ENCODE results near the gene TSNAXIP1. TPM values are rescaled to one million over a fixed set of nuclear protein-coding genes. Genes with fewer than 3 reads are reported as not detected.

The TSNAXIP1 gene
- total and polyA plus RNA-seq, 4 donors = 4.1 to 8.7 (median 5.0) TPM

DNA sequence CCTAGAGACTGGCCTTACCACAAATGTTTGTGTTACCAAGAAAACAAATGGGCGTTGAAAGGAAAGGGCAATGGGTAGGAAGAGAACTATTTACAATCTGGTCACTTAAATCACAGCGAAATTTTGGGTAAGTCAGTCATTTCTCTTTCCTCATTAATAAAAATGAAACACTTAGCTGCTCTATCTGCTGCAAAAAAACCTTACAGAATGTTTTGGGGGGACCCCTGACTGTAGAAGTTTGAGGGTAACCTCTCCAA is 39.3 kb downstream of the TSNAXIP1 start:
- ATAC-seq (ENCODE audit: insufficient read depth, low FRiP score) (no peak), DNase-seq (no peak)
- H3K9ac ChIP-seq (ENCODE audit: insufficient read depth in 1 of 2, low read length in 2 of 2) = peak overlapping the region; percentile 44 to 87
- H3K9me3 ChIP-seq (ENCODE audit: control insufficient read depth in 4 of 4, insufficient read depth in 3 of 4, low read length in 3 of 4) = no peaks in the 10 kb centered on the region
- H3K36me3 ChIP-seq (ENCODE audit: control insufficient read depth in 4 of 4, insufficient read depth in 4 of 4, low read length in 4 of 4) = peaks cover 0 to 6% (median 2%) of the 10 kb centered on the region in 4 donors
- no peaks in the 10 kb centered on the region for H3K27me3 ChIP-seq (ENCODE audit: control insufficient read depth in 3 of 3, insufficient read depth in 3 of 3, low read length in 2 of 3)
- H3K4me1 ChIP-seq (ENCODE audit: control insufficient read depth in 5 of 5, insufficient read depth in 5 of 5, low read length in 5 of 5) = peaks cover 20 to 45% (median 24%) of the 10 kb centered on the region in 5 donors
- peak overlapping the region; percentile 93 to 97 for H3K27ac ChIP-seq (ENCODE audit: low read depth in 1 of 2, low read length in 1 of 2)
- TF ChIP-seq, protein P1, sequence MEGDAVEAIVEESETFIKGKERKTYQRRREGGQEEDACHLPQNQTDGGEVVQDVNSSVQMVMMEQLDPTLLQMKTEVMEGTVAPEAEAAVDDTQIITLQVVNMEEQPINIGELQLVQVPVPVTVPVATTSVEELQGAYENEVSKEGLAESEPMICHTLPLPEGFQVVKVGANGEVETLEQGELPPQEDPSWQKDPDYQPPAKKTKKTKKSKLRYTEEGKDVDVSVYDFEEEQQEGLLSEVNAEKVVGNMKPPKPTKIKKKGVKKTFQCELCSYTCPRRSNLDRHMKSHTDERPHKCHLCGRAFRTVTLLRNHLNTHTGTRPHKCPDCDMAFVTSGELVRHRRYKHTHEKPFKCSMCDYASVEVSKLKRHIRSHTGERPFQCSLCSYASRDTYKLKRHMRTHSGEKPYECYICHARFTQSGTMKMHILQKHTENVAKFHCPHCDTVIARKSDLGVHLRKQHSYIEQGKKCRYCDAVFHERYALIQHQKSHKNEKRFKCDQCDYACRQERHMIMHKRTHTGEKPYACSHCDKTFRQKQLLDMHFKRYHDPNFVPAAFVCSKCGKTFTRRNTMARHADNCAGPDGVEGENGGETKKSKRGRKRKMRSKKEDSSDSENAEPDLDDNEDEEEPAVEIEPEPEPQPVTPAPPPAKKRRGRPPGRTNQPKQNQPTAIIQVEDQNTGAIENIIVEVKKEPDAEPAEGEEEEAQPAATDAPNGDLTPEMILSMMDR (IDR thresholded peaks at IDR 0.05; ENCODE audit: control extremely low read depth, extremely low read depth) = no peak
- WGBS, 2 donors = 7 to 9% methylated on average over 2 of the region's 2 CpGs
- H3K4me3 ChIP-seq = peak overlapping the region; percentile 78

DNA sequence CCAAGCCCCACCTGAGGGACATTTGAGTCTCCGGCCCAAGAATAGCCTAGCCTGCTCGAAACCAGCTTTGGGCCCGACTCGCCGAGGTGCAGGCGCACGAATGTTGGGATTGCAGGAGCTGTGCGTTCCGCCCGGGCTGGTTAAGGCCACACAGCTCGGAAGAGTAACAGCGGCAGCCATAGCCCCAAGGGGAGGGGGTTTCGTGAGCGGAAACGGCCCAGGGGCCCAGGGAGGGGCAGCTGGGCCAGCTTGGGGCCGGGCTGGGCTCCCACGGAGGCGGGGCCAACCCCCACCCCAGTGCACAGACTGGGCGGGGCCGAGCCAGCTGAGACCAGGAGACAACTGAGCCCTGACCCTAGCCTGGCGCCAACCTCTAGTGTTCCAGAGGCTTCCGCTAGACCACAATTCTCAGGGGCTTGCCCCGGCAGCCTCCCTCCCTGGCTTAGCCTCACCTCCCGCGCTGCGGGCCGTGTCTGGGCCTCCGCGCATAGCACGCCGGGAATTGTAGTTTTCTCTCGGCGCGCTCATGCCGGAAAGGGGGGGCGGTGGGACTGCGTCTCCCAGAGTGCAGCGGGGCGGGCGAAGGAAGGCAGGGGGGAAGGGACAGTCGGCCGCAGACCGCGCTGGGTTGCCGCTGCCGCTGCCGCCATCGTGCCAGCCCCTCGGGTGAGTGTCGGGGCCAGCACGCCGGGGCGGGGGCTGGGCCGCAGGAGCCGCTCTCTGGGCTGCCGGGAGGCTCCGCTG is 39.8 kb downstream of the TSNAXIP1 start, which contains the start of gene NUTF2:
NUTF2 (plus strand) TSS at position 614 of the 744 bp plus-strand sequence. CDS start 18,198 bp downstream, outside the sequence.
- TF ChIP-seq, protein P1 (IDR thresholded peaks at IDR 0.05; ENCODE audit: control extremely low read depth, extremely low read depth) = no peak
- DNase-seq (peak; percentile 98), ATAC-seq (ENCODE audit: insufficient read depth, low FRiP score) (peak; percentile 86)
- Histone ChIP-seq H3K9ac (ENCODE audit: insufficient read depth in 1 of 2, low read length in 2 of 2) (peak within 1 kb of the TSS; percentile 84 to 87), H3K27me3 (ENCODE audit: control insufficient read depth in 3 of 3, insufficient read depth in 3 of 3, low read length in 2 of 3) (no peaks in the 10 kb centered on the region), H3K4me1 (ENCODE audit: control insufficient read depth in 5 of 5, insufficient read depth in 5 of 5, low read length in 5 of 5) (peaks cover 20 to 45% (median 24%) of the 10 kb centered on the region in 5 donors), H3K27ac (ENCODE audit: low read depth in 1 of 2, low read length in 1 of 2) (peak within 1 kb of the TSS; percentile 93 to 97), H3K4me3 (peak within 1 kb of the TSS; percentile 78), H3K36me3 (ENCODE audit: control insufficient read depth in 4 of 4, insufficient read depth in 4 of 4, low read length in 4 of 4) (peaks cover 0 to 6% (median 2%) of the 10 kb centered on the region in 4 donors), H3K9me3 (ENCODE audit: control insufficient read depth in 4 of 4, insufficient read depth in 3 of 4, low read length in 3 of 4) (no peaks in the 10 kb centered on the region)
- 0 to 1% methylated on average over 46 to 57 of the region's 57 CpGs for WGBS, 2 donors

DNA sequence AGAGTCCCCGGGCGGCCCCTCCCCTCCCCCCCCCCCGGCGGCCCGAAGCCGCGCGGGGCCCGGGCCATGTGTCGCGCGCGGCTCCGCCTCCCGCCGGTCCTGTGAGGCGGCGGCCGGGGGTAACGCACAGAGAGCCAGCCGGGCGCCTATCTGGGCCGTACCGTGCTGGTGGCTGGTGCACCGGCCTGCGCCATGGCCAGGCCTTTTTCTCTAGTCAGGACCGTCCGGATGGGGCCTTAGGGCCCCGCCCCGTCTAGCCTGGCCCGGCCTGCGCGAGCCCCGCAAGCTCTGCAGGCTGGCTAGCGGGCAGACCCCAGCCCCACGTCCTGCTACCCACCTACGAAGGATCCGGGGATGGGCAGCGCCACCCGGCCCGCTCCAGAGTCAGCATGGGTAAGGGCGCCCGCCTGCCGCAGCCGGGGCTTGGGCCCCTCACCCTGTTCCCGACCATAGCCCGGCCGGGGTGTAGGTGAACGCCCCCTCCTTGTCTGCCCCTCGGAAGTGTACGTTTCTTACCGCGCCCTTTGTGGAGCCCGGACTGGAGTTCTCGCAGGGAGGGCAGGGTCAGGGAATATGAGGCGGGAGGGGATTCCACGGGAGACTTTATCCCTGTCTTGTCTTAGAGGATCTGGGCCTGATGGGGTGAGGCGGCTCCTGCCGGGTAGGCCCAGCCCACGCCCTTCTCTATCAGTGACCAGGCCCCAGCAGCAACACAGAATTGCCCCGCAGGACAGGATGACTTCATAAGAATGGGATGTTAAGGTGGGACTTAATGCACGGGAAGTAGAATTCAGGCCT is 40.6 kb downstream of the TSNAXIP1 start, which contains the start of gene CENPT:
CENPT (minus strand) TSS at position 630 of the 798 bp plus-strand sequence. CDS start 13,834 bp downstream, outside the sequence.
- H3K9me3 ChIP-seq (ENCODE audit: control insufficient read depth in 4 of 4, insufficient read depth in 3 of 4, low read length in 3 of 4) = no peaks in the 10 kb centered on the region
- no peaks in the 10 kb centered on the region for H3K27me3 ChIP-seq (ENCODE audit: control insufficient read depth in 3 of 3, insufficient read depth in 3 of 3, low read length in 2 of 3)
- H3K9ac ChIP-seq (ENCODE audit: insufficient read depth in 1 of 2, low read length in 2 of 2) = peak within 1 kb of the TSS; percentile 70 to 84
- peaks cover 0 to 4% (median 3%) of the 10 kb centered on the region in 4 donors for H3K36me3 ChIP-seq (ENCODE audit: control insufficient read depth in 4 of 4, insufficient read depth in 4 of 4, low read length in 4 of 4)
- peaks cover 20 to 43% (median 24%) of the 10 kb centered on the region in 5 donors for H3K4me1 ChIP-seq (ENCODE audit: control insufficient read depth in 5 of 5, insufficient read depth in 5 of 5, low read length in 5 of 5)
- WGBS, 2 donors = 0 to 1% methylated on average over 37 to 62 of the region's 62 CpGs
- peak in 2 of 3 donors; percentile 20 to 26 for DNase-seq
- TF ChIP-seq, protein P1 (IDR thresholded peaks at IDR 0.05; ENCODE audit: control extremely low read depth, extremely low read depth) = no peak
- ATAC-seq (ENCODE audit: insufficient read depth, low FRiP score) = peak; percentile 59
- peak within 1 kb of the TSS; percentile 93 to 97 for H3K27ac ChIP-seq (ENCODE audit: low read depth in 1 of 2, low read length in 1 of 2)
- H3K4me3 ChIP-seq = peak within 1 kb of the TSS; percentile 78
